ENCODE results near the gene SEC63.
"Not testable (repeated sequence)": the region's sequence is repeated elsewhere in the genome, so short reads cannot be mapped to it uniquely, and the experiment has no call there.

Gene SEC63

GRCh38 chr6:107973594-107973993, 15.6 kb upstream of the SEC63 start:
- in situ Hi-C loops (cut with HindIII; ENCODE audit: low sequenced_read_pairs): no loop called here

- in situ Hi-C loops (cut with HindIII; ENCODE audit: low sequenced_read_pairs): no loop called here
Observed at GRCh38 chr6:107972413-107973096, 14.5 kb upstream of the SEC63 start.

- in situ Hi-C loops (cut with HindIII; ENCODE audit: low sequenced_read_pairs): no loop called here
Observed at GRCh38 chr6:107971181-107971580, 13.2 kb upstream of the SEC63 start.

- in situ Hi-C loops (cut with HindIII; ENCODE audit: low sequenced_read_pairs): no loop called here
Observed at GRCh38 chr6:107970255-107970654, 12.2 kb upstream of the SEC63 start.

GRCh38 chr6:107968081-107968480, 10.1 kb upstream of the SEC63 start:
- in situ Hi-C loops (cut with HindIII; ENCODE audit: low sequenced_read_pairs): loop anchor here (5.0 kb wide), 1 partner anchor 49 kb away; no protein-coding TSS in a partner anchor

- in situ Hi-C loops (cut with HindIII; ENCODE audit: low sequenced_read_pairs): loop anchor here (5.0 kb wide), 1 partner anchor 52 kb away; no protein-coding TSS in a partner anchor
Observed at GRCh38 chr6:107965746-107966145, 7.7 kb upstream of the SEC63 start.

GRCh38 chr6:107962723-107963122, 4.7 kb upstream of the SEC63 start:
- in situ Hi-C loops (cut with HindIII; ENCODE audit: low sequenced_read_pairs): no loop called here

GRCh38 chr6:107959392-107959791, 1.4 kb upstream of the SEC63 start:
- in situ Hi-C loops (cut with HindIII; ENCODE audit: low sequenced_read_pairs): no loop called here

GRCh38 chr6:107958689-107959362, 818 bp upstream of the SEC63 start:
- in situ Hi-C loops (cut with HindIII; ENCODE audit: low sequenced_read_pairs): not testable (repeated sequence)

GRCh38 chr6:107957308-107957908, 600 bp downstream of the SEC63 start:
- in situ Hi-C loops (cut with HindIII; ENCODE audit: low sequenced_read_pairs): no loop called here

- in situ Hi-C loops (cut with HindIII; ENCODE audit: low sequenced_read_pairs): no loop called here
Observed at GRCh38 chr6:107956586-107957307, 1.3 kb downstream of the SEC63 start.

- in situ Hi-C loops (cut with HindIII; ENCODE audit: low sequenced_read_pairs): no loop called here
Observed at GRCh38 chr6:107956181-107956580, 1.8 kb downstream of the SEC63 start.

GRCh38 chr6:107953858-107954414, 4.1 kb downstream of the SEC63 start:
- in situ Hi-C loops (cut with HindIII; ENCODE audit: low sequenced_read_pairs): not testable (repeated sequence)

- in situ Hi-C loops (cut with HindIII; ENCODE audit: low sequenced_read_pairs): no loop called here
Observed at GRCh38 chr6:107943626-107944439, 14.2 kb downstream of the SEC63 start.

- in situ Hi-C loops (cut with HindIII; ENCODE audit: low sequenced_read_pairs): no loop called here
Observed at GRCh38 chr6:107942142-107942541, 15.9 kb downstream of the SEC63 start.

- in situ Hi-C loops (cut with HindIII; ENCODE audit: low sequenced_read_pairs): no loop called here
Observed at GRCh38 chr6:107941627-107942026, 16.4 kb downstream of the SEC63 start.

GRCh38 chr6:107941199-107941598, 16.8 kb downstream of the SEC63 start:
- in situ Hi-C loops (cut with HindIII; ENCODE audit: low sequenced_read_pairs): no loop called here

GRCh38 chr6:107936910-107937292, 21.1 kb downstream of the SEC63 start:
- in situ Hi-C loops (cut with HindIII; ENCODE audit: low sequenced_read_pairs): not testable (repeated sequence)

- in situ Hi-C loops (cut with HindIII; ENCODE audit: low sequenced_read_pairs): no loop called here
Observed at GRCh38 chr6:107936162-107936909, 21.7 kb downstream of the SEC63 start.

GRCh38 chr6:107934229-107934628, 23.8 kb downstream of the SEC63 start:
- in situ Hi-C loops (cut with HindIII; ENCODE audit: low sequenced_read_pairs): not testable (repeated sequence)

All from endothelial cell of hepatic sinusoid (primary cell).